ENCODE measurements around the gene BRK1. TPM values are rescaled to one million over a fixed set of nuclear protein-coding genes. Genes with fewer than 3 reads are reported as not detected.
"Not testable (repeated sequence)": the region's sequence is repeated elsewhere in the genome, so short reads cannot be mapped to it uniquely, and the experiment has no call there.

Gene BRK1
- 100 to 1,000 TPM in 2 of 4 donors, 10 to 100 TPM in 2; 93.3 to 106 (median 100) TPM for total RNA-seq
- 127 TPM for polyA plus RNA-seq
- long read RNA-seq, donor 1, transcript BRK1-201 (3 exons, 1,233 nt): major isoform, 100 of 104 reads
- long read RNA-seq, donor 1, partial matches to known transcripts: 2 of 104 reads
- long read RNA-seq, donor 1, other reads (novel, unspliced or antisense): 2 of 104 reads
- long read RNA-seq, donor 2, transcript BRK1-201 (3 exons, 1,233 nt): major isoform, 61 of 66 reads
- long read RNA-seq, donor 2, partial matches to known transcripts: 0 of 66 reads
- long read RNA-seq, donor 2, other reads (novel, unspliced or antisense): 5 of 66 reads
- long read RNA-seq, donor 3, transcript BRK1-201 (3 exons, 1,233 nt): major isoform, 106 of 116 reads
- long read RNA-seq, donor 3, partial matches to known transcripts: 0 of 116 reads
- long read RNA-seq, donor 3, other reads (novel, unspliced or antisense): 10 of 116 reads
- long read RNA-seq, donor 4, transcript BRK1-201 (3 exons, 1,233 nt): major isoform, 57 of 63 reads
- long read RNA-seq, donor 4, partial matches to known transcripts: 3 of 63 reads
- long read RNA-seq, donor 4, other reads (novel, unspliced or antisense): 3 of 63 reads

DNA sequence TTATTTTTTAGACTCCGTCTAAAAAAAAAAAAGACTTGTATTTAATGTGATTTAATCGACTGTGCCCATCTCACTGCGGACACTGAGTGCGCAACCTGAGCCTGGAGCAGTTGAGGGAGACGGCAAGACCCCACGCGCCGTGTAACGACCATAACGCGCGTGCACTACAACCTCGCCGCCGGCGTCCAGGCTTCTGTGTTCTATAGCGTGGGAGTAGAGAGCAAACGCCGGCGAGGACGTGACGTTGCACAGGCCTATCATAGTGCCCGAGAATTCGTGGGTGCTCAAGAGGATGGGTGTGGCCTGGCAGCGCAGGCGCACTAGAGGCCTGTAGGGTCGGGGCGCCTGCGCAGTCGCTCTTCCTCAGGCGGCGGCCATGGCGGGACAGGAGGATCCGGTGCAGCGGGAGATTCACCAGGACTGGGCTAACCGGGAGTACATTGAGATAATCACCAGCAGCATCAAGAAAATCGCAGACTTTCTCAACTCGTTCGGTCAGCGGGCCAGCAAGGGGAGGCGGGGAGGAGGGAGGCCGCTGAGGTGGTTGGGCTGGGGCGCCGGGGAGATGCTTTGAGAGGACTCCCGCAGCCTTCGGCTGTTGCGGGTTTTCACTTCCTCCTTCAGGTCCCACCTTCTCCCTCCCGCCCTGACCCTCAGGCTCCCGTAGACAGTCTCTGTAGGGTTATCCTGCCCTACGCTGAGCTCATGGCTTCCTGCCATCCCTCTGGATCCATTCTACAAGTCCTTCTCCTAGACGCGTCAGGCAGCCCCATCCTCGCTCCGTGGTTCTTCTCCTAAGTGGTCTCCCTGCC is at the start of gene BRK1:
Gene BRK1 (plus strand): TSS at position 350 of the 812 bp plus-strand sequence. CDS start 27 bp downstream, at position 377.
- ATAC-seq (peak; percentile 100), DNase-seq (peak; percentile 95 to 99 (median 97))
- no peaks in the 10 kb centered on the region for H3K27me3 ChIP-seq (ENCODE audit: control insufficient read depth, insufficient read depth)
- peaks cover 4% of the 10 kb centered on the region for H3K4me1 ChIP-seq (ENCODE audit: control insufficient read depth, insufficient read depth, low read length)
- WGBS: under 1% methylated on average over 54 of the region's 54 CpGs
- H3K9me3 ChIP-seq (ENCODE audit: control insufficient read depth, low read length): no peaks in the 10 kb centered on the region
- H3K4me3 ChIP-seq (ENCODE audit: low read length): peak within 1 kb of the TSS; percentile 79
- intact Hi-C loops (cut with DNase I): no loop called here
- peak within 1 kb of the TSS; percentile 90 for H3K27ac ChIP-seq (ENCODE audit: low read length)

DNA sequence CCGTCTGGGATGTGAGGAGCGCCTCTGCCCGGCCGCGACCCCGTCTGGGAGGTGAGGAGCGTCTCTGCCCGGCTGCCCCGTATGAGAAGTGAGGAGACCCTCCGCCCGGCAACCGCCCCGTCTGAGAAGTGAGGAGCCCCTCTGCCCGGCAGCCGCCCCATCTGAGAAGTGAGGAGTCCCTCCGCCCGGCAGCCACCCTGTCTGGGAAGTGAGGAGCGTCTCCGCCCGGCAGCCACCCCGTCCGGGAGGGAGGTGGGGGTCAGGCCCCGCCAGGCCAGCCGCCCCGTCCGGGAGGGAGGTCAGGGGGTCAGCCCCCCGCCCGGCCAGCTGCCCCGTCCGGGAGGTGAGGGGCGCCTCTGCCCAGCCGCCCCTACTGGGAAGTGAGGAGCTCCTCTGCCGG is 45.4 kb upstream of the BRK1 start:
- not testable (repeated sequence) for ATAC-seq

DNA sequence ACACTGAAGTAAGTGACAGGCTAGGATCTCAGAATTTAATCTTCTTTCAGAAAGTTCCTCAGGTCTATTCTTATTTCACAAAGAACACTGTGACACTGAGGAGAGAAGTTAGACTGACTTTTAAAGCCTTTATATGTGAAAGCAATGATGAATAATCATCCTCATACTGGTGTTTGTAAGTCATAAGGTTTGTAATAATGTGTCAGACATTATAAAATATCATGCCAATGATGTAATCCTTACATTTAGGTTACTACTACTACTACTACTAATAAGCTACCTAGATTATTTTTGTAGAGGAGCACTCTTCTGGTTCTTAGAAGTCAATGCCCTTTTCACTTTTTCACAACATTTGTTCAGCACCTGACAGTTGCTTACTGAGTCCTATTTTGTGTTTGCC is 40.8 kb upstream of the BRK1 start:
- Histone ChIP-seq H3K27me3 (ENCODE audit: control insufficient read depth, insufficient read depth) (no peaks in the 10 kb centered on the region), H3K9me3 (ENCODE audit: control insufficient read depth, low read length) (no peaks in the 10 kb centered on the region), H3K4me1 (ENCODE audit: control insufficient read depth, insufficient read depth, low read length) (no peaks in the 10 kb centered on the region), H3K27ac (ENCODE audit: low read length) (no peak overlapping the region), H3K4me3 (ENCODE audit: low read length) (no peak overlapping the region)
- no peak for ATAC-seq
- intact Hi-C loops (cut with DNase I): no loop called here
- no peak for DNase-seq

More for the DNA sequence above, 45.4 kb upstream of the BRK1 start:
- H3K27me3 ChIP-seq (ENCODE audit: control insufficient read depth, insufficient read depth); H3K4me1 ChIP-seq (ENCODE audit: control insufficient read depth, insufficient read depth, low read length); H3K9me3 ChIP-seq (ENCODE audit: control insufficient read depth, low read length); DNase-seq; H3K4me3 ChIP-seq (ENCODE audit: low read length); H3K27ac ChIP-seq (ENCODE audit: low read length); intact Hi-C loops (cut with DNase I): not testable (repeated sequence)
- WGBS: 97% methylated on average over 32 of the region's 33 CpGs

DNA sequence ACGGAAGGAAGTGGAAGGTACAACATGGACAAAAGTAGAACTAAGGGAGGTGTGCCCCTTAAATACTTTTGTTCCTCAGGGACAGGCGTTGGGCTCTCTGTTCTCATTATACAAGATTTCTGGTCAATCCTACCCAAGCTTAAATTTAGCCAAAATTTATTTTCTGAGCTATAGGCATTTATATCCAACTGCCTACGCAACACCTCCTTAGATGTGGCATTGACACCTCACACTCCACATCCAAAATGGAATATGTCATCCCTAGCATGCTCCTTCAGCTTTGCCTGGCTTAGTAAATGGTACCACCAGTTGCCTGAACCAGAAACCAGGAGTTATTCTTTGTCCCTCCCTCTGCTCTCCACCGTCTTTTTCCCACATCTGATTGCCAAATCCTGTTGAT is 33.6 kb upstream of the BRK1 start:
- H3K4me3 ChIP-seq (ENCODE audit: low read length): no peak overlapping the region
- no peaks in the 10 kb centered on the region for H3K27me3 ChIP-seq (ENCODE audit: control insufficient read depth, insufficient read depth)
- H3K27ac ChIP-seq (ENCODE audit: low read length): no peak overlapping the region
- 95% methylated on average over 4 of the region's 4 CpGs for WGBS
- intact Hi-C loops (cut with DNase I): no loop called here
- ATAC-seq (no peak), DNase-seq (no peak)
- H3K4me1 ChIP-seq (ENCODE audit: control insufficient read depth, insufficient read depth, low read length): no peaks in the 10 kb centered on the region
- no peaks in the 10 kb centered on the region for H3K9me3 ChIP-seq (ENCODE audit: control insufficient read depth, low read length)

DNA sequence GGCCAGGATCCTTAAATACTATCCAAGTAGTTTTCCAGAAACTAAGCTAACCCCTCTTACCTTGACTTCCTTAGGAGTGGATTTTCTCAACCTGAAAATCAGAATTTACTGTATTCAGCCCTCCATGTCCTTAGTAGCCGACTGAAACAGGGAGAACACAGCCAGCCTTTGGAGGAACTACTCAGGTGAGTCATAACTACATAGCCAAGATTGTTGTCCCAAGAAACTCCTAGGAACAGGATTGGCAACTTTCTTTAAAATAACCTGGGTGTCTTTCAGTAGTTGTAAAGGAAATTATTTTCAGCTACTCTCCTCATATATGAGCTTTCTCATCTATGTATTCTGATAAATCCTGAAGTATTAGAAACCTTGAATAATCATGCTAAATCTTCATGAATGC is 29.7 kb upstream of the BRK1 start:
- ATAC-seq (no peak), DNase-seq (no peak)
- no peaks in the 10 kb centered on the region for H3K27me3 ChIP-seq (ENCODE audit: control insufficient read depth, insufficient read depth)
- no peaks in the 10 kb centered on the region for H3K9me3 ChIP-seq (ENCODE audit: control insufficient read depth, low read length)
- no peak overlapping the region for H3K27ac ChIP-seq (ENCODE audit: low read length)
- 98% methylated on average over 1 of the region's 1 CpG for WGBS
- no peaks in the 10 kb centered on the region for H3K4me1 ChIP-seq (ENCODE audit: control insufficient read depth, insufficient read depth, low read length)
- intact Hi-C loops (cut with DNase I): no loop called here
- H3K4me3 ChIP-seq (ENCODE audit: low read length): no peak overlapping the region

DNA sequence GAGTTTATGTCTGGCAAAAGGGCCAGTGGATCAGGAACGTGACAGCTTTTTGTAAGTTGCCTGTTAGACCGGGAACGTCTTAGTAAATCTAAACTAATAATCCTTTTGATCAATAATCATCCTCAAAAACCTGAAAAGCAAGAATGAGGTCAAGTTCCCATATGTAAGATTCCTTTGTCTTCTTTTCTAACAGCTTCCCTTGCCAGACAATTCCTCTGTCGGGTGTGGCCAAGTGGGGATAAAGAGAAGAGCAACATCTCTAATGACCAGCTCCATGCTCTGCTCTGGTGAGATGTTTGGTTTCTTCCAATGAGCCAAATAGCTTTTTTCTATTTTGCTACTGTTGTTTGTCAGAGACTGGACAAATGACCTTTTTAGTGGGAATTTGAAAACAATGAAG is 27.2 kb upstream of the BRK1 start:
- no peaks in the 10 kb centered on the region for H3K4me1 ChIP-seq (ENCODE audit: control insufficient read depth, insufficient read depth, low read length)
- intact Hi-C loops (cut with DNase I): no loop called here
- ATAC-seq (no peak), DNase-seq (no peak)
- no peak overlapping the region for H3K27ac ChIP-seq (ENCODE audit: low read length)
- no peaks in the 10 kb centered on the region for H3K27me3 ChIP-seq (ENCODE audit: control insufficient read depth, insufficient read depth)
- H3K9me3 ChIP-seq (ENCODE audit: control insufficient read depth, low read length): no peaks in the 10 kb centered on the region
- 96% methylated on average over 4 of the region's 4 CpGs for WGBS
- H3K4me3 ChIP-seq (ENCODE audit: low read length): no peak overlapping the region

DNA sequence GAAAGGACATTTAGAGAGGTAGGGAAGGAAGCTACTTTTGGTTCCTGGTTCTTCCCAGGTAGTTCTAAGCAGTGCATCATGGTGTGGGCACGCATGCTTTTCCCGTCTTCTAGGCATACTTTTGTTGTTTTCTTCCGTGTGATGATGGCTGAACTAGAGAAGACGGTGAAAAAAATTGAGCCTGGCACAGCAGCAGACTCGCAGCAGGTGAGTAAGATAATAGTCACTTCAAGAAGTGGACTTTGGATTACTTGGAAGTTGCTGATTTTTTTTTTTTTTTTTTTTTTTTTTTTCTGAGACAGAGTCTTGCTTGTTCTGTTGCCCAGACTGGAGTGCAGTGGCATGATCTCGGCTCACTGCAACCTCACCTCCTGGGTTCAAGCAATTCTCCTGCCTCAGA is 25.3 kb upstream of the BRK1 start:
- intact Hi-C loops (cut with DNase I): no loop called here
- DNase-seq: no peak
- Histone ChIP-seq H3K4me3 (ENCODE audit: low read length) (no peak overlapping the region), H3K27ac (ENCODE audit: low read length) (no peak overlapping the region), H3K9me3 (ENCODE audit: control insufficient read depth, low read length) (no peaks in the 10 kb centered on the region), H3K4me1 (ENCODE audit: control insufficient read depth, insufficient read depth, low read length) (no peaks in the 10 kb centered on the region), H3K27me3 (ENCODE audit: control insufficient read depth, insufficient read depth) (no peaks in the 10 kb centered on the region)
- no peak for ATAC-seq
- 98% methylated on average over 6 of the region's 6 CpGs for WGBS

DNA sequence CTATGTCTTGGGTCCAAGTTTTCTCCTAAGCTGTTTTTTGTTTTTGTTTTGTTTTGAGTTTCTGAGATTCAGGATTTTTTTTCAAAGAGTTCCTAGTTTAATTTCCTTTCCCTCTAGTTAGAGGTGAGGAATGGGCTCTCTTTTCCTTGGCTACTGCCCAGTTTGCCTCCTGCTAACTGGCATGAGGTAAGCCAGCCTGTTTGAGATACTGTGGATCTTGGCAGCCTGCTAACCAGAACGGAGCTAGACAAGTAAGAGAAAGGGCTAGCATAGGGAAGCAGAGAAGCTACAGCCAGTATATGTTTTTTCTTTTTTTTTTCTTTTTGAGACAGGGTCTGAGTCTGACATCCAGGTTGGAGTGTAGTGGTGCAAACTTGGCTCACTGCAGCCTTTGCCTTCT is 24.7 kb upstream of the BRK1 start:
- H3K27ac ChIP-seq (ENCODE audit: low read length); H3K9me3 ChIP-seq (ENCODE audit: control insufficient read depth, low read length); H3K27me3 ChIP-seq (ENCODE audit: control insufficient read depth, insufficient read depth); H3K4me1 ChIP-seq (ENCODE audit: control insufficient read depth, insufficient read depth, low read length); ATAC-seq; intact Hi-C loops (cut with DNase I); DNase-seq; H3K4me3 ChIP-seq (ENCODE audit: low read length): not testable (repeated sequence)
- 50% methylated on average over 1 of the region's 1 CpG for WGBS

DNA sequence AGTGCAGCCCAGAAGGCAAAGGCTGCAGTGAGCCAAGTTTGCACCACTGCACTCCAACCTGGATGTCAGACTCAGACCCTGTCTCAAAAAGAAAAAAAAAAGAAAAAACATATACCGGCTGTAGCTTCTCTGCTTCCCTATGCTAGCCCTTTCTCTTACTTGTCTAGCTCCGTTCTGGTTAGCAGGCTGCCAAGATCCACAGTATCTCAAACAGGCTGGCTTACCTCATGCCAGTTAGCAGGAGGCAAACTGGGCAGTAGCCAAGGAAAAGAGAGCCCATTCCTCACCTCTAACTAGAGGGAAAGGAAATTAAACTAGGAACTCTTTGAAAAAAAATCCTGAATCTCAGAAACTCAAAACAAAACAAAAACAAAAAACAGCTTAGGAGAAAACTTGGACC is 24.1 kb upstream of the BRK1 start:
- DNase-seq; H3K27me3 ChIP-seq (ENCODE audit: control insufficient read depth, insufficient read depth); H3K4me1 ChIP-seq (ENCODE audit: control insufficient read depth, insufficient read depth, low read length); H3K9me3 ChIP-seq (ENCODE audit: control insufficient read depth, low read length); H3K4me3 ChIP-seq (ENCODE audit: low read length); H3K27ac ChIP-seq (ENCODE audit: low read length); intact Hi-C loops (cut with DNase I); ATAC-seq: not testable (repeated sequence)
- WGBS: 85% methylated on average over 2 of the region's 2 CpGs

DNA sequence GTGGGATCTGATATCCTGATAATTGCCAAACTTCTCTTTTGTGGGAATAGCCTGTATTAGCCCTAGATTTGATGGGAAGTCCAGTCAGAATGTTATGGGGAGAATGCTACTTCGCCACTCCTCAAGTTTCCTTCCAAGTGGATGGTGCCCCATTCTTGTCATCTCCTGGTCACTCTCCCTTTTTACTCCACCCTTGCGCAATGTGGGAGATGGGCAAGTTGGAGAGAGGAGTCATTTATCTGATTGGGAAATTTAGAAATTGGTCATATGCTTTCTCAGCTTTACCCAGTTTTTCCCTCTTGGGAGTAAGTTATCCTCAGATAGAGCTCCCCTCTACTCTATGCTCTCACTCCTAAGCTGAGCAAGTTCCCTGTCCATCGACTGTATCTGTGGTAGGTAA is 21.8 kb upstream of the BRK1 start:
- intact Hi-C loops (cut with DNase I): no loop called here
- Histone ChIP-seq H3K4me1 (ENCODE audit: control insufficient read depth, insufficient read depth, low read length) (no peaks in the 10 kb centered on the region), H3K27ac (ENCODE audit: low read length) (no peak overlapping the region), H3K27me3 (ENCODE audit: control insufficient read depth, insufficient read depth) (no peaks in the 10 kb centered on the region), H3K9me3 (ENCODE audit: control insufficient read depth, low read length) (no peaks in the 10 kb centered on the region), H3K4me3 (ENCODE audit: low read length) (no peak overlapping the region)
- over 99% methylated on average over 3 of the region's 3 CpGs for WGBS
- DNase-seq: no peak
- no peak for ATAC-seq

DNA sequence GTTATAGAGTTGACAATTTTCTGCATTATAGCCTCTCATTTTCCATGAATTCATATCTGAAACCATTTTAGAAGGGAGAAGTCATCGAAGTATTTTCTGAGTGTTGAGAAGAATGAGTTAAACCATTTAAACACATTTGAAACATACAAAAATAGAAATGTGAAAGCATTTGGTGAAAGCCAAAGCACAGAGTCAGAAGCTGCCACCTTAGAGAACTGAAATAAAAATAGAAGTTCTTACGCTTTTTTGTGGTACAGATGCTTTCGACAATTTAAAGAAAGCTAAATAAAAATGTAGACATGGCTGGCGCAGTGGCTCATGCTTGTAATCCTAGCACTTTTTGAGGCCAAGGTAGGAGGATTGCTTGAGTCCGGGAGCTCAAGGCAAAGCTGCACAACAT is 16.4 kb upstream of the BRK1 start:
- Histone ChIP-seq H3K27ac (ENCODE audit: low read length) (no peak overlapping the region), H3K4me1 (ENCODE audit: control insufficient read depth, insufficient read depth, low read length) (no peaks in the 10 kb centered on the region), H3K9me3 (ENCODE audit: control insufficient read depth, low read length) (no peaks in the 10 kb centered on the region), H3K4me3 (ENCODE audit: low read length) (no peak overlapping the region), H3K27me3 (ENCODE audit: control insufficient read depth, insufficient read depth) (no peaks in the 10 kb centered on the region)
- WGBS: 98% methylated on average over 5 of the region's 5 CpGs
- intact Hi-C loops (cut with DNase I): no loop called here
- ATAC-seq (no peak), DNase-seq (no peak)
